ENCODE measurements around the gene MSH3.

Gene MSH3

GRCh38 chr5:80654391-80655230 lies at the start of gene MSH3, which contains the start of gene DHFR:
Gene MSH3 (plus strand): TSS chr5:80654652. CDS start chr5:80654728, 76 bp downstream.
Gene DHFR (minus strand): TSS chr5:80654983. CDS start chr5:80654489, 494 bp downstream.
- peak within 1 kb of the TSS; percentile 93 for H3K4me3 Mint-ChIP-seq
- no peaks in the 10 kb centered on the region for H3K27me3 Mint-ChIP-seq (ENCODE audit: low read depth)
- peak within 1 kb of the TSS; percentile 99 for H3K27ac Mint-ChIP-seq
- H3K9me3 Mint-ChIP-seq = no peaks in the 10 kb centered on the region
- H3K4me1 Mint-ChIP-seq (ENCODE audit: low read depth) = peaks cover 24% of the 10 kb centered on the region
- peak; percentile 85 for DNase-seq (ENCODE audit: low spot score)
- peaks cover 40% of the 10 kb centered on the region for H3K36me3 Mint-ChIP-seq (ENCODE audit: low read depth)

GRCh38 chr5:80607343-80607742 lies 47.1 kb upstream of the MSH3 start:
- H3K27me3 Mint-ChIP-seq (ENCODE audit: low read depth) = no peaks in the 10 kb centered on the region
- H3K4me1 Mint-ChIP-seq (ENCODE audit: low read depth) = peaks cover 2% of the 10 kb centered on the region
- no peak overlapping the region for H3K27ac Mint-ChIP-seq
- DNase-seq (ENCODE audit: low spot score) = no peak
- peaks cover 3% of the 10 kb centered on the region for H3K36me3 Mint-ChIP-seq (ENCODE audit: low read depth)
- H3K9me3 Mint-ChIP-seq = peaks cover 8% of the 10 kb centered on the region
- no peak overlapping the region for H3K4me3 Mint-ChIP-seq

- H3K27ac Mint-ChIP-seq = no peak overlapping the region
- H3K36me3 Mint-ChIP-seq (ENCODE audit: low read depth) = peaks cover 3% of the 10 kb centered on the region
- H3K9me3 Mint-ChIP-seq = peaks cover 8% of the 10 kb centered on the region
- no peaks in the 10 kb centered on the region for H3K27me3 Mint-ChIP-seq (ENCODE audit: low read depth)
- no peak for DNase-seq (ENCODE audit: low spot score)
- H3K4me1 Mint-ChIP-seq (ENCODE audit: low read depth) = peaks cover 2% of the 10 kb centered on the region
- no peak overlapping the region for H3K4me3 Mint-ChIP-seq
Observed at GRCh38 chr5:80607832-80608231, 46.6 kb upstream of the MSH3 start.

GRCh38 chr5:80608731-80609130 lies 45.7 kb upstream of the MSH3 start:
- Mint-ChIP-seq H3K9me3 (peaks cover 8% of the 10 kb centered on the region), H3K4me3 (no peak overlapping the region), H3K36me3 (ENCODE audit: low read depth) (peaks cover 3% of the 10 kb centered on the region), H3K27me3 (ENCODE audit: low read depth) (no peaks in the 10 kb centered on the region), H3K27ac (no peak overlapping the region), H3K4me1 (ENCODE audit: low read depth) (peaks cover 2% of the 10 kb centered on the region)
- DNase-seq (ENCODE audit: low spot score) = no peak

GRCh38 chr5:80609692-80610091 lies 44.8 kb upstream of the MSH3 start:
- Mint-ChIP-seq H3K4me3 (no peak overlapping the region), H3K9me3 (peaks cover 8% of the 10 kb centered on the region), H3K36me3 (ENCODE audit: low read depth) (peaks cover 3% of the 10 kb centered on the region), H3K4me1 (ENCODE audit: low read depth) (peaks cover 2% of the 10 kb centered on the region), H3K27me3 (ENCODE audit: low read depth) (no peaks in the 10 kb centered on the region), H3K27ac (no peak overlapping the region)
- DNase-seq (ENCODE audit: low spot score) = no peak

- H3K27ac Mint-ChIP-seq = no peak overlapping the region
- DNase-seq (ENCODE audit: low spot score) = no peak
Observed at GRCh38 chr5:80615266-80615914, 39.1 kb upstream of the MSH3 start.

GRCh38 chr5:80618438-80618837 lies 36.0 kb upstream of the MSH3 start:
- Mint-ChIP-seq H3K27ac (no peak overlapping the region), H3K27me3 (ENCODE audit: low read depth) (no peaks in the 10 kb centered on the region), H3K4me1 (ENCODE audit: low read depth) (peaks cover 8% of the 10 kb centered on the region), H3K9me3 (no peaks in the 10 kb centered on the region), H3K36me3 (ENCODE audit: low read depth) (peaks cover 27% of the 10 kb centered on the region), H3K4me3 (no peak overlapping the region)
- no peak for DNase-seq (ENCODE audit: low spot score)

More at GRCh38 chr5:80615266-80615914, 39.1 kb upstream of the MSH3 start:
- peaks cover 11% of the 10 kb centered on the region for H3K36me3 Mint-ChIP-seq (ENCODE audit: low read depth)
- H3K27me3 Mint-ChIP-seq (ENCODE audit: low read depth) = no peaks in the 10 kb centered on the region
- H3K4me1 Mint-ChIP-seq (ENCODE audit: low read depth) = peaks cover 8% of the 10 kb centered on the region
- peaks cover 4% of the 10 kb centered on the region for H3K9me3 Mint-ChIP-seq
- no peak overlapping the region for H3K4me3 Mint-ChIP-seq

GRCh38 chr5:80619086-80619485 lies 35.4 kb upstream of the MSH3 start:
- no peaks in the 10 kb centered on the region for H3K27me3 Mint-ChIP-seq (ENCODE audit: low read depth)
- no peaks in the 10 kb centered on the region for H3K9me3 Mint-ChIP-seq
- peaks cover 8% of the 10 kb centered on the region for H3K4me1 Mint-ChIP-seq (ENCODE audit: low read depth)

GRCh38 chr5:80620211-80620610 lies 34.2 kb upstream of the MSH3 start:
- no peak for DNase-seq (ENCODE audit: low spot score)
- Mint-ChIP-seq H3K27me3 (ENCODE audit: low read depth) (no peaks in the 10 kb centered on the region), H3K36me3 (ENCODE audit: low read depth) (peaks cover 29% of the 10 kb centered on the region), H3K4me1 (ENCODE audit: low read depth) (peaks cover 8% of the 10 kb centered on the region), H3K9me3 (no peaks in the 10 kb centered on the region), H3K4me3 (no peak overlapping the region), H3K27ac (no peak overlapping the region)

More at GRCh38 chr5:80619086-80619485, 35.4 kb upstream of the MSH3 start:
- Mint-ChIP-seq H3K4me3 (no peak overlapping the region), H3K27ac (no peak overlapping the region), H3K36me3 (ENCODE audit: low read depth) (peaks cover 27% of the 10 kb centered on the region)
- DNase-seq (ENCODE audit: low spot score) = no peak

- H3K36me3 Mint-ChIP-seq (ENCODE audit: low read depth) = peaks cover 29% of the 10 kb centered on the region
- no peak overlapping the region for H3K27ac Mint-ChIP-seq
- no peak overlapping the region for H3K4me3 Mint-ChIP-seq
- H3K27me3 Mint-ChIP-seq (ENCODE audit: low read depth) = no peaks in the 10 kb centered on the region
- DNase-seq (ENCODE audit: low spot score) = no peak
- no peaks in the 10 kb centered on the region for H3K4me1 Mint-ChIP-seq (ENCODE audit: low read depth)
- H3K9me3 Mint-ChIP-seq = no peaks in the 10 kb centered on the region
Observed at GRCh38 chr5:80622756-80623155, 31.7 kb upstream of the MSH3 start.

GRCh38 chr5:80623999-80624398 lies 30.5 kb upstream of the MSH3 start:
- Mint-ChIP-seq H3K4me1 (ENCODE audit: low read depth) (no peaks in the 10 kb centered on the region), H3K4me3 (no peak overlapping the region), H3K27me3 (ENCODE audit: low read depth) (no peaks in the 10 kb centered on the region), H3K9me3 (no peaks in the 10 kb centered on the region), H3K27ac (no peak overlapping the region), H3K36me3 (ENCODE audit: low read depth) (peaks cover 24% of the 10 kb centered on the region)
- DNase-seq (ENCODE audit: low spot score) = no peak

GRCh38 chr5:80625230-80625629 lies 29.2 kb upstream of the MSH3 start:
- no peaks in the 10 kb centered on the region for H3K4me1 Mint-ChIP-seq (ENCODE audit: low read depth)
- H3K4me3 Mint-ChIP-seq = no peak overlapping the region
- H3K36me3 Mint-ChIP-seq (ENCODE audit: low read depth) = peaks cover 22% of the 10 kb centered on the region
- no peaks in the 10 kb centered on the region for H3K27me3 Mint-ChIP-seq (ENCODE audit: low read depth)
- no peaks in the 10 kb centered on the region for H3K9me3 Mint-ChIP-seq
- H3K27ac Mint-ChIP-seq = no peak overlapping the region
- DNase-seq (ENCODE audit: low spot score) = no peak

- Mint-ChIP-seq H3K27me3 (ENCODE audit: low read depth) (no peaks in the 10 kb centered on the region), H3K9me3 (no peaks in the 10 kb centered on the region), H3K27ac (no peak overlapping the region), H3K4me1 (ENCODE audit: low read depth) (peaks cover 1% of the 10 kb centered on the region), H3K36me3 (ENCODE audit: low read depth) (peaks cover 37% of the 10 kb centered on the region), H3K4me3 (no peak overlapping the region)
- DNase-seq (ENCODE audit: low spot score) = no peak
Observed at GRCh38 chr5:80629281-80629680, 25.2 kb upstream of the MSH3 start.

Data from T-helper 2 cell treated with Interferon-gamma antibody and Interleukin-4, amounts not matched to agents 5 μg/mL and 100 μg/mL, for 36 hours (primary cell).